Measurements from ENCODE around the gene HS3ST1. TPM values are rescaled to one million over a fixed set of nuclear protein-coding genes. Genes with fewer than 3 reads are reported as not detected.

HS3ST1 gene
- total RNA-seq, 1 experiment from 2014 or later, result 134 TPM

DNA sequence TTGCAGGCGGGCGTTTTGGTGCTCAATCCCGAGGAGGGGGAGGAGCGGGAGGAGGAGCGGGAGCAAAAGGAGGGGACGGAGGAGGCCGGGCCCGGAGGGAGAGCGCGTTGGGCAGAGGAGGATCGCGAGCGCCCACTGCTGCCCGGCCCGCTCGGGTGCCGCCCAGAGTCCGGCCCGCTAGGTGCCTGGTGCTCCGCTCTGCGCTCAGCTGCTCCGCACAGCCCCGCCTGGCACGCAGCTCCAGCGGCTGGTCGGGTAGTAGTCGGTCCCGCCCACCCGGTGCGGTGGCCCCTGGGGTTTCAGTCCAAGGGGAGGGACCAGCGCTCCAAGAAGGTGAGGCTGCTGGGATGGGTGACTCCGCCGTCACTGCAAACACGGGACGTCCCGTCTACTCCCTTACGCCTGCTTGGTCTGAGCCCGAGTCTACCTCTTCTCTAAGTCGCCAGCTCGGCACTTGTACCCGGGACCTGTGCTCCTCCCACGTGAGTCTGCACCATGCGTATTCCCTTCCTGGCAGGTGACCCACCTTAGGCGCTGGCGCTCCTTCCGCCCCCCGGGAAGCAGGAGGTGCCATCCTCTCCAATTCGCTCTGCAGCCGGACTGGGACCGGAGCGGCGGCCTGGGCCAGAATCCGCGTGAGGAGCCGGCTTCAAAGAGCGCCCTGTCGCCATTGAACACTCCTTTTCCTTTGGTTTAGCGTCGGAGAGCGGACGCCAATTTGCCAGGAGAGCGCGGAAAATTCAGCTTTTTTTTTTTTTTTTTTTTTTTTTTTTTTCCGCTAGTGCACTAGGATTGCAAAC lies 405 bp upstream of the HS3ST1 start:
- POLR2A ChIA-PET, result interaction anchor here (0.6 to 2.9 kb wide), 17 partner anchors 9 to 538 kb away, joined by 3 to 25 read pairs (median 3); no protein-coding TSS in a partner anchor
- H3K9me3 ChIP-seq (ENCODE audit: control insufficient read depth in 1 of 2, insufficient read depth in 1 of 2, low read depth in 1 of 2, low read length in 2 of 2), result no peaks in the 10 kb centered on the region
- H4K20me1 ChIP-seq (ENCODE audit: insufficient read depth), result peaks cover 8% of the 10 kb centered on the region
- H3K27ac ChIP-seq (ENCODE audit: low read depth, low read length), result peak overlapping the region; percentile 90
- H3K9ac ChIP-seq (ENCODE audit: low read length), result peak overlapping the region; percentile 76
- ATAC-seq (peak; percentile 91), DNase-seq (ENCODE audit: low read depth, low spot score) (peak; percentile 94)
- BruUV-seq (replicated peaks), result no TSS peak
- TF ChIP-seq ELF1 (IDR thresholded peaks at IDR 0.05; ENCODE audit: borderline replicate concordance, low read depth), result no peak
- no peak for TF ChIP-seq FOSL1 (IDR thresholded peaks at IDR 0.05; ENCODE audit: low read depth)
- TF ChIP-seq TCF7L2 (IDR thresholded peaks at IDR 0.05; ENCODE audit: borderline replicate concordance, extremely low read depth, insufficient read depth, insufficient read length), result no peak
- TF ChIP-seq YY1 (IDR thresholded peaks at IDR 0.05; ENCODE audit: extremely low read depth, insufficient replicate concordance, low read depth, low read length), result peak; percentile 1
- TF ChIP-seq JUND (IDR thresholded peaks at IDR 0.05), result no peak
- peak; percentile 86 for TF ChIP-seq POLR2AphosphoS5 (IDR thresholded peaks at IDR 0.05; ENCODE audit: low read depth, low read length)
- TF ChIP-seq, protein P1, sequence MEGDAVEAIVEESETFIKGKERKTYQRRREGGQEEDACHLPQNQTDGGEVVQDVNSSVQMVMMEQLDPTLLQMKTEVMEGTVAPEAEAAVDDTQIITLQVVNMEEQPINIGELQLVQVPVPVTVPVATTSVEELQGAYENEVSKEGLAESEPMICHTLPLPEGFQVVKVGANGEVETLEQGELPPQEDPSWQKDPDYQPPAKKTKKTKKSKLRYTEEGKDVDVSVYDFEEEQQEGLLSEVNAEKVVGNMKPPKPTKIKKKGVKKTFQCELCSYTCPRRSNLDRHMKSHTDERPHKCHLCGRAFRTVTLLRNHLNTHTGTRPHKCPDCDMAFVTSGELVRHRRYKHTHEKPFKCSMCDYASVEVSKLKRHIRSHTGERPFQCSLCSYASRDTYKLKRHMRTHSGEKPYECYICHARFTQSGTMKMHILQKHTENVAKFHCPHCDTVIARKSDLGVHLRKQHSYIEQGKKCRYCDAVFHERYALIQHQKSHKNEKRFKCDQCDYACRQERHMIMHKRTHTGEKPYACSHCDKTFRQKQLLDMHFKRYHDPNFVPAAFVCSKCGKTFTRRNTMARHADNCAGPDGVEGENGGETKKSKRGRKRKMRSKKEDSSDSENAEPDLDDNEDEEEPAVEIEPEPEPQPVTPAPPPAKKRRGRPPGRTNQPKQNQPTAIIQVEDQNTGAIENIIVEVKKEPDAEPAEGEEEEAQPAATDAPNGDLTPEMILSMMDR (IDR thresholded peaks at IDR 0.05 in 2 of 3, conservative IDR thresholded peaks at IDR 0.05 in 1 of 3; ENCODE audit: borderline replicate concordance in 1 of 3, insufficient read depth in 1 of 3, low read depth in 2 of 3, low read length in 2 of 3), result peak in 2 of 3 experiments; percentile 65 to 80; a peak in 4 of 6 replicates
- TF ChIP-seq EZH2phosphoT487 (IDR thresholded peaks at IDR 0.05; ENCODE audit: borderline replicate concordance), result no peak
- TF ChIP-seq POLR2A (IDR thresholded peaks at IDR 0.05; ENCODE audit: borderline replicate concordance, extremely low read depth, insufficient read depth, insufficient read length), result peak; percentile 54
- TF ChIP-seq RAD21 (IDR thresholded peaks at IDR 0.05; ENCODE audit: low read depth), result no peak
- TF ChIP-seq SRF (IDR thresholded peaks at IDR 0.05; ENCODE audit: low read depth), result no peak
- no peak for TF ChIP-seq EGR1 (IDR thresholded peaks at IDR 0.05; ENCODE audit: low read depth)
- TF ChIP-seq SP1 (IDR thresholded peaks at IDR 0.05; ENCODE audit: low read depth), result no peak
- CTCF ChIA-PET, result interaction anchor here (0.6 to 1.5 kb wide), 8 partner anchors 9 to 848 kb away, joined by 3 to 4 read pairs (median 3); no protein-coding TSS in a partner anchor
- RAD21 ChIA-PET (ENCODE audit: low non-redundant PET in 1 of 2, low total read pairs in 2 of 2, uncharacterized antibody in 2 of 2, unreplicated experiment in 2 of 2), result interaction anchor here (0.8 to 1.0 kb wide), 3 partner anchors 76 to 269 kb away, joined by 3 read pairs; no protein-coding TSS in a partner anchor
- H3K27me3 ChIP-seq (ENCODE audit: insufficient read depth, low read length), result no peaks in the 10 kb centered on the region
- peak overlapping the region; percentile 75 for H3K4me2 ChIP-seq (ENCODE audit: low read length)
- peaks cover 46 to 73% of the 10 kb centered on the region in 2 experiments for H3K4me1 ChIP-seq (ENCODE audit: control insufficient read depth in 1 of 2, insufficient read depth in 2 of 2, low read length in 2 of 2)
- H3K36me3 ChIP-seq (ENCODE audit: control insufficient read depth in 1 of 2, insufficient read depth in 2 of 2, low read length in 2 of 2), result peaks cover 3 to 37% of the 10 kb centered on the region in 2 experiments; a peak in 3 of 4 replicates
- intact Hi-C loops (cut with micrococcal nuclease), result loop anchor here (1.0 to 10.0 kb wide), 8 partner anchors 68 to 1206 kb away; no protein-coding TSS in a partner anchor
- no peak overlapping the region for H2AFZ ChIP-seq (ENCODE audit: low read depth, low read length, poor library complexity, severe bottlenecking)
- peaks cover 98% of the 10 kb centered on the region for H3K79me2 ChIP-seq (ENCODE audit: insufficient read depth, low read length)
- peak overlapping the region; percentile 91 to 94 for H3K4me3 ChIP-seq (replicated peaks in 1 of 2; ENCODE audit: low read depth in 1 of 2, low read length in 2 of 2)
- H3K9me2 ChIP-seq (ENCODE audit: insufficient read depth), result no peaks in the 10 kb centered on the region

All from HCT116 (cell line).